IgD-negative memory B cell (primary cell): ENCODE measurements around the gene TIGD6. TPM values are rescaled to one million over a fixed set of nuclear protein-coding genes. Genes with fewer than 3 reads are reported as not detected.
A peak's percentile ranks its signal among the peaks of the same experiment; 100 is the strongest.
"Not testable (repeated sequence)": the region's sequence is repeated elsewhere in the genome, so short reads cannot be mapped to it uniquely, and the experiment has no call there.

Source experiments
- H3K27ac Mint-ChIP-seq, 3 donors: one replicate each; pipeline ENCODE4 v1.8.0; 2020 to 2022; ENCODE audit warnings: mild to moderate bottlenecking in 3 of 3, mixed read lengths in 3 of 3, moderate library complexity in 1 of 3
- H3K27me3 Mint-ChIP-seq: one replicate; pipeline ENCODE4 v1.8.0; 2021; ENCODE audit warnings: mixed read lengths
- H3K36me3 Mint-ChIP-seq: one replicate; pipeline ENCODE4 v1.8.0; 2020; ENCODE audit warnings: mild to moderate bottlenecking, mixed read lengths
- H3K4me1 Mint-ChIP-seq, 3 donors: one replicate each; pipeline ENCODE4 v1.8.0; 2020 to 2022; ENCODE audit warnings: mixed read lengths in 3 of 3, mild to moderate bottlenecking in 1 of 3
- H3K4me3 Mint-ChIP-seq, 4 donors: one replicate each; pipeline ENCODE4 v1.8.0; 2020 to 2022; ENCODE audit warnings: mild to moderate bottlenecking in 4 of 4, mixed read lengths in 4 of 4, moderate library complexity in 3 of 4
- H3K9me3 Mint-ChIP-seq, 3 donors: one replicate each; pipeline ENCODE4 v1.8.0; 2020 to 2021; ENCODE audit warnings: mixed read lengths in 3 of 3, mild to moderate bottlenecking in 1 of 3
- polyA plus RNA-seq: library from polyadenylated mRNA; unstranded; fragments of 300-500 nt; fragmentation: Illumina TruSeq; gene quantifications from one replicate; pipeline ENCODE4 v1.2.3, GENCODE V29; 2021

Gene TIGD6
- polyA plus RNA-seq, result 1.8 TPM

GRCh38 chr5:150000256-150000989, at the start of gene TIGD6, which contains the start of gene HMGXB3:
Gene TIGD6, minus strand, starts transcription at chr5:150000654. Its CDS starts 4,306 bp downstream, at chr5:149996348.
Gene HMGXB3, plus strand, starts transcription at chr5:150000739. Its CDS starts 4,114 bp downstream, at chr5:150004853.
- Mint-ChIP-seq H3K9me3 (no peaks in the 10 kb centered on the region), H3K27ac (peak within 1 kb of the TSS; percentile 84 to 98 (median 87)), H3K27me3 (no peaks in the 10 kb centered on the region), H3K4me1 (peaks cover 22 to 34% (median 33%) of the 10 kb centered on the region in 3 donors), H3K4me3 (peak within 1 kb of the TSS; percentile 91 to 97 (median 94)), H3K36me3 (peaks cover 4% of the 10 kb centered on the region)

- Mint-ChIP-seq H3K9me3 (no peaks in the 10 kb centered on the region), H3K4me1 (peaks cover 0 to 5% (median 2%) of the 10 kb centered on the region in 3 donors), H3K36me3 (peaks cover 14% of the 10 kb centered on the region), H3K27ac (no peak overlapping the region), H3K27me3 (no peaks in the 10 kb centered on the region), H3K4me3 (no peak overlapping the region)
Measured at GRCh38 chr5:150046031-150046430, 45.6 kb upstream of the TIGD6 start.

DNA sequence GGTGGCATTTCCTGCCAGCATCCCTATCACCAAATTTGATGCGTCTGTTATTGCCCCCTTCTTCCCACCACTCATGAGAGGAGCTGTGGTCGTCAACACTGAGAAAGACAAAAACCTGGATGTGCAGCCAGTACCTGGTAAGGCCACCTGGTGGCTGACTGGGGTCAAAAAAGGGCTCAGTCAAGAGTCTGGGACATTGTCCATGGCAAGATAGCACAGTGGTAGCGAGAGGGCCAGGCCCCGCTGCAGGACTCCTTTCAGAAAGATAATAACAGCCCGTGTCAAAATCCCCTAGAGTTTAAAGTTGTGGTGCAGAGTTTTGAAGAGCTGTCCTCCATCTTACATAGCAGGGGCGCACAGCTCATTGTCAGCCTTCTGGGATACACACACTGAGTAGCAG, 45.1 kb upstream of the TIGD6 start:
- peaks cover 0 to 5% (median 2%) of the 10 kb centered on the region in 3 donors for H3K4me1 Mint-ChIP-seq
- peaks cover 14% of the 10 kb centered on the region for H3K36me3 Mint-ChIP-seq
- H3K27ac Mint-ChIP-seq, result no peak overlapping the region
- H3K9me3 Mint-ChIP-seq, result no peaks in the 10 kb centered on the region
- no peak overlapping the region for H3K4me3 Mint-ChIP-seq
- H3K27me3 Mint-ChIP-seq, result no peaks in the 10 kb centered on the region

- peaks cover 14% of the 10 kb centered on the region for H3K36me3 Mint-ChIP-seq
- H3K27me3 Mint-ChIP-seq, result no peaks in the 10 kb centered on the region
- H3K9me3 Mint-ChIP-seq, result no peaks in the 10 kb centered on the region
- H3K27ac Mint-ChIP-seq, result peak overlapping the region in 1 of 3 donors; percentile 59
- peaks cover 0 to 5% (median 2%) of the 10 kb centered on the region in 3 donors for H3K4me1 Mint-ChIP-seq
- no peak overlapping the region for H3K4me3 Mint-ChIP-seq
Measured at GRCh38 chr5:150044712-150045111, 44.3 kb upstream of the TIGD6 start.

DNA sequence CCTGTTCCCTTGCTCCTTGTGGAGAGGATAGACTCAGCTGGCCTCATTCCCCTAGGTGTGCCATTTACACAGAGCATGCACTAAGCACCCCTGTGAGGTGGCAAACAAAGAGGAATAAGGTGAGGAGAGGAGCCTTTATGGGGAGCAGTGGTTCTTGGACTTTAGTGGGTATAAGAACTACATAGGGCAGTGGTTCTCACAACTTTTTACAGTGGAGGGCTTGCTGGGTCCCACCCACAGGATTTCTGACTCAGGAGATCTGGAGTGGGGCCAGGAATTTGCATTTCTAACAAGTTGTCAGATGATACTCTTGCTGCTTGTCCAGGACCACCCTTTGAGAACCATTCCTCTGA, 43.9 kb upstream of the TIGD6 start:
- Mint-ChIP-seq H3K9me3 (no peaks in the 10 kb centered on the region), H3K4me3 (no peak overlapping the region), H3K36me3 (peaks cover 14% of the 10 kb centered on the region), H3K4me1 (peaks cover 0 to 5% (median 4%) of the 10 kb centered on the region in 3 donors), H3K27ac (no peak overlapping the region), H3K27me3 (no peaks in the 10 kb centered on the region)

- peak overlapping the region in 1 of 3 donors; percentile 83 for H3K27ac Mint-ChIP-seq
- H3K36me3 Mint-ChIP-seq, result peaks cover 12% of the 10 kb centered on the region
Measured at GRCh38 chr5:150043657-150044328, 43.3 kb upstream of the TIGD6 start.

GRCh38 chr5:150042459-150042858, 42.0 kb upstream of the TIGD6 start:
- Mint-ChIP-seq H3K9me3 (no peaks in the 10 kb centered on the region), H3K4me3 (no peak overlapping the region), H3K27me3 (no peaks in the 10 kb centered on the region), H3K36me3 (peaks cover 12% of the 10 kb centered on the region), H3K4me1 (peaks cover 0 to 5% (median 4%) of the 10 kb centered on the region in 3 donors), H3K27ac (no peak overlapping the region)

More at GRCh38 chr5:150043657-150044328, 43.3 kb upstream of the TIGD6 start:
- Mint-ChIP-seq H3K9me3 (no peaks in the 10 kb centered on the region), H3K4me1 (peaks cover 0 to 5% (median 4%) of the 10 kb centered on the region in 3 donors), H3K4me3 (no peak overlapping the region), H3K27me3 (no peaks in the 10 kb centered on the region)

- H3K36me3 Mint-ChIP-seq, result peaks cover 19% of the 10 kb centered on the region
- no peaks in the 10 kb centered on the region for H3K9me3 Mint-ChIP-seq
- H3K27ac Mint-ChIP-seq, result peak overlapping the region in 1 of 3 donors; percentile 37
- peaks cover 0 to 9% (median 8%) of the 10 kb centered on the region in 3 donors for H3K4me1 Mint-ChIP-seq
- H3K4me3 Mint-ChIP-seq, result no peak overlapping the region
- H3K27me3 Mint-ChIP-seq, result no peaks in the 10 kb centered on the region
Measured at GRCh38 chr5:150038547-150038946, 38.1 kb upstream of the TIGD6 start.

GRCh38 chr5:150036513-150036912, 36.1 kb upstream of the TIGD6 start:
- Mint-ChIP-seq H3K4me1 (peaks cover 0 to 7% (median 6%) of the 10 kb centered on the region in 3 donors), H3K27me3 (no peaks in the 10 kb centered on the region), H3K9me3 (no peaks in the 10 kb centered on the region), H3K36me3 (peaks cover 11% of the 10 kb centered on the region), H3K27ac (no peak overlapping the region), H3K4me3 (no peak overlapping the region)

- Mint-ChIP-seq H3K36me3 (peaks cover 11% of the 10 kb centered on the region), H3K4me1 (peaks cover 0 to 7% (median 6%) of the 10 kb centered on the region in 3 donors), H3K27me3 (no peaks in the 10 kb centered on the region), H3K27ac (peak overlapping the region in 1 of 3 donors; percentile 29), H3K9me3 (no peaks in the 10 kb centered on the region), H3K4me3 (no peak overlapping the region)
Measured at GRCh38 chr5:150035139-150035895, 34.9 kb upstream of the TIGD6 start.

DNA sequence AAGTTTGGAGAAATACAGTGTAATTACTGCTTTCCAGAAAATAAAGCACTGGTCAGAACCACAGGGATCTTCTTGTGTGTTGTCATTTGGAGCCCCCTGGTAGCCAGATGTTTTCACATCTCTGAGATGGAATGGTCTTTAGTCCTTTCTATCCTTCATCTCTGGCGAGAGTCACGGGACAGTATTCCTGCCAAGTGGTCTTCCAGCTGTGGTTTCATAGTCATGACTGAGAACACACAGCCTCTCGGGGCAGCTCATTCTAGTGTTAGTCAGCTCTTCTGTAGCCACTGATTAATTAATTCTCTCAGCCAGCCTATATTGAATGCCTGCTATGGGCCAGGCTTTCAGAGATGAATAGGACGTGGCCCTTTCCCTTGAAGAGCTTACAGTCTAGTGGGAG, 34.2 kb upstream of the TIGD6 start:
- H3K4me1 Mint-ChIP-seq, result peaks cover 0 to 7% (median 6%) of the 10 kb centered on the region in 3 donors
- H3K4me3 Mint-ChIP-seq, result no peak overlapping the region
- no peaks in the 10 kb centered on the region for H3K9me3 Mint-ChIP-seq
- H3K27ac Mint-ChIP-seq, result no peak overlapping the region
- peaks cover 10% of the 10 kb centered on the region for H3K36me3 Mint-ChIP-seq
- H3K27me3 Mint-ChIP-seq, result no peaks in the 10 kb centered on the region

DNA sequence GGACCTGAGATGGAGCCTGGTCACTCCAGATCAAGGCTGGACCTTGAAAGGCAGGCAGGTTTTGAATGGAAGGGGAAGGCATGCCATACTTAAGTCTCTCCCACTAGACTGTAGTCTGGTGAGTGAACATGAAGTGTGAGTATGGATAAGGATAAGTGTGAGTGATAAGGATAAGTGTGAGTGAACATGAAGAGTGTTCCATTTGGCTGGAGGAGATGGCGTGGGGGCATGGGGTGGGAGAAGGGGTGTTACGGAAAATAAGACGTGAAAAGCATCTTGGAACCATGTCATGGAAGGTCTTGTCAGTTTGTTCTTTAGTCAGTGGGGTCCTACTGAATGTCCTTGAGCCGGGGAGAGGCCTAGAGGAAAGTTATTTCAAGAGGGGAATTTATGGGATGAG, 32.9 kb upstream of the TIGD6 start:
- peak overlapping the region in 1 of 4 donors; percentile 57 for H3K4me3 Mint-ChIP-seq
- peaks cover 0 to 7% (median 5%) of the 10 kb centered on the region in 3 donors for H3K4me1 Mint-ChIP-seq
- H3K9me3 Mint-ChIP-seq, result no peaks in the 10 kb centered on the region
- H3K27ac Mint-ChIP-seq, result no peak overlapping the region
- peaks cover 12% of the 10 kb centered on the region for H3K36me3 Mint-ChIP-seq
- H3K27me3 Mint-ChIP-seq, result no peaks in the 10 kb centered on the region

DNA sequence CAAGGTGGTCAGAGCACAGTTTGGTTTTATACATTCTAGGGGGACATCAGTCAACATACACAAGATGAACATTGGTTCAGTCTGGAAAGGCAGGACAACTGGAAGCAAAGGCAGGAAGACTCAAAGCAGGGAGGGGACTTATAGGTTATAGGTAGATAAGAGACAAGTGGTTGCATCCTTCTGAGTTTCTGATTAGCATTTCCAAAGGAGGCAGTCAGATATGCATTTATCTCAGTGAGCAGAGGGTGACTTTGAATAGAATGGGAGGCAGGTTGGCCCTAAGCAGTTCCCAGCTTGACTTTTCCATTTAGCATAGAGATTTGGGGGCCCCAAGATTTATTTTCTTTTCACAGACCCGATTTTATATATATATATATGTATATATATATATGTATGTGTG, 27.6 kb upstream of the TIGD6 start:
- H3K4me1 Mint-ChIP-seq, H3K27ac Mint-ChIP-seq, H3K9me3 Mint-ChIP-seq, H3K27me3 Mint-ChIP-seq, H3K36me3 Mint-ChIP-seq, H3K4me3 Mint-ChIP-seq: not testable (repeated sequence)

DNA sequence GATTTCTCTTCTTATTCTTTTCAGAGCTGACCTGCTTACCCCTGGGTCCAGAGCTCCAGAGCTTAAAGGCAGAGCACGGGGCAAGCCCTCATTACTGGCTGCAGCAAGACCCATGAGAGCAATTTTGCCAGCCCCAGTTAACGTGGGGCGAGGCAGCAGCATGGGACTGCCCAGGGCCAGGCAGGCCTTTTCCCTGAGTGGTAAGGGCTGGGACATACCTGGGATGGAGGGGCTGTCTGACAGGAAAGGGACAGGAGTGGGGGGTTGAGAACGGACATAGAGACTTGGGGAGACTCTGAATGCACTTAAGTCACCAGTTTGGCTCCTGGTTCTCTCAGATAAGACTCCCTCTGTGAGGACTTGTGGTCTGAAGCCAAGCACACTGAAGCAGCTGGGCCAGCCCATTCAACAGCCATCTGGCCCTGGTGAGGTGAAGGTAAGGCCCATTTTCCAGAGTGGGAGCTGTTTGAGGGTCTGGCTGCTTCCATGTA, 26.3 kb upstream of the TIGD6 start:
- peaks cover 3% of the 10 kb centered on the region for H3K36me3 Mint-ChIP-seq
- H3K4me1 Mint-ChIP-seq, result peaks cover 0 to 2% (median 0%) of the 10 kb centered on the region in 3 donors
- H3K27me3 Mint-ChIP-seq, result no peaks in the 10 kb centered on the region
- H3K27ac Mint-ChIP-seq, result no peak overlapping the region
- no peaks in the 10 kb centered on the region for H3K9me3 Mint-ChIP-seq
- H3K4me3 Mint-ChIP-seq, result no peak overlapping the region
